ENCODE measurements around the gene IP6K3. TPM values are rescaled to one million over a fixed set of nuclear protein-coding genes. Genes with fewer than 3 reads are reported as not detected.

Gene IP6K3
- total and polyA plus RNA-seq, 2 experiments from 2014 or later: 0.14 to 0.16 TPM

DNA sequence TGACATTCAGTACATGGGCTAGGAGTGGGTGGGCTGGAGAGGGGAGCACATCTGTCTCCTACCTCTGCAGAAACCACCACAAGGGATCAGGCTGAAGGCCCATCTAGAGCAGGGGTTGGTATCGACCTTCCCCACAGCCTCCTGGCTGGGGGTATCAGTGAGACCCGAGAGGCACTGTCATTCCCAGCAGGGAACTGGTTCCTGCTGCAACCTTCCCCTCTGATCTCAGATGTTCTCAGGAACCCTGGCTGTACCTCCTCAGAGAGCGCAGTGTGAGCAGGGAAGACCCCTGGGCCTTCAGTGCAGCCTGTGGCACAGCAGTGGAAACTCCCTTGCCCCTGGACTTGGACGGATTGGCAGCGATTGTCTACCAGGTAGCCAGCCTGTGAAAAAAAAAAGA, 7.8 kb downstream of the IP6K3 start:
- Mint-ChIP-seq H3K27me3 (ENCODE audit: insufficient read depth, low read depth, poor library complexity) (peaks cover 7% of the 10 kb centered on the region), H3K9me3 (no peaks in the 10 kb centered on the region), H3K27ac (no peak overlapping the region), H3K36me3 (ENCODE audit: low read depth) (no peaks in the 10 kb centered on the region), H3K4me1 (peaks cover 8% of the 10 kb centered on the region; the same call in 2 of the 3 replicates), H3K4me3 (no peak overlapping the region)
- Histone ChIP-seq H4K20me1 (replicated peaks; ENCODE audit: insufficient read depth) (no peaks in the 10 kb centered on the region), H3K9me2 (ENCODE audit: insufficient read depth) (no peaks in the 10 kb centered on the region), H3K36me3 (ENCODE audit: insufficient read depth) (no peaks in the 10 kb centered on the region; the same call in 1 of the 2 replicates), H3K4me1 (ENCODE audit: insufficient read depth) (peaks cover 2% of the 10 kb centered on the region; the same call in 1 of the 2 replicates), H3K27me3 (ENCODE audit: insufficient read depth) (no peaks in the 10 kb centered on the region), H3K4me2 (no peak overlapping the region), H3K27ac (ENCODE audit: low read depth) (no peak overlapping the region), H2AFZ (no peak overlapping the region), H3K4me3 (no peak overlapping the region), H3K79me2 (replicated peaks; ENCODE audit: insufficient read depth) (no peaks in the 10 kb centered on the region), H3F3A (replicated peaks; ENCODE audit: low read depth) (no peaks in the 10 kb centered on the region)
- TF ChIP-seq POLR2AphosphoS5 (IDR thresholded peaks at IDR 0.05; ENCODE audit: low read depth) (no peak), EZH2phosphoT487 (IDR thresholded peaks at IDR 0.05; ENCODE audit: unreplicated experiment) (no peak), ZNF331 (CRISPR knock-in tag; IDR thresholded peaks at IDR 0.05; ENCODE audit: low read depth) (no peak)
- ATAC-seq (no peak), DNase-seq (ENCODE audit: low spot score) (no peak)

DNA sequence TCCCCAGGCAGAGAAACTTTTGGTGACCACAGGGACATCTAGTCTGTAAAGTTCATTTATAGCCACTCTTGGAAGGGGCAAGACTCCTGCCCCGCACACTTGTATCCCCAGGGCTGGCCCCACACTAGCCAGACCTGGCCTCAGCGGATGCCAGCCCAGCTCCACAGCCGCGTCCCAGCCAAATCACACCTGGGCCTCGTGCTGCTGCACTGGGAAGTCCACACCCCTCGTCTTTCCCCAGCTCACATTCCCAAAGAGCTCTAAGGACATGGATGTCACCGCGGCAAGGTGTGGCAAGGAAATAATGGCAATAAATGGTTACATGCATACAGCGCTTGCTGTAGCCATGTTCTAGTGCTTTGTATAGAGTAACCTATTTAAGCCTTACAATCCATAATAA, 8.6 kb downstream of the IP6K3 start:
- Histone ChIP-seq H3K27me3 (ENCODE audit: insufficient read depth) (no peaks in the 10 kb centered on the region), H3K4me1 (ENCODE audit: insufficient read depth) (no peaks in the 10 kb centered on the region; the same call in 1 of the 2 replicates), H3K4me3 (no peak overlapping the region), H3K4me2 (no peak overlapping the region), H3K36me3 (ENCODE audit: insufficient read depth) (no peaks in the 10 kb centered on the region; the same call in 1 of the 2 replicates), H3K27ac (ENCODE audit: low read depth) (no peak overlapping the region), H3K9me2 (ENCODE audit: insufficient read depth) (no peaks in the 10 kb centered on the region), H4K20me1 (replicated peaks; ENCODE audit: insufficient read depth) (no peaks in the 10 kb centered on the region), H3K79me2 (replicated peaks; ENCODE audit: insufficient read depth) (no peaks in the 10 kb centered on the region), H3F3A (replicated peaks; ENCODE audit: low read depth) (no peaks in the 10 kb centered on the region), H2AFZ (no peak overlapping the region)
- Mint-ChIP-seq H3K27me3 (ENCODE audit: insufficient read depth, low read depth, poor library complexity) (peaks cover 7% of the 10 kb centered on the region), H3K27ac (no peak overlapping the region), H3K9me3 (no peaks in the 10 kb centered on the region), H3K4me3 (no peak overlapping the region), H3K4me1 (peaks cover 7% of the 10 kb centered on the region; the same call in 2 of the 3 replicates), H3K36me3 (ENCODE audit: low read depth) (no peaks in the 10 kb centered on the region)
- no peak for DNase-seq (ENCODE audit: low spot score)
- ATAC-seq: no peak
- no peak for TF ChIP-seq CREB1 (CRISPR knock-in tag; IDR thresholded peaks at IDR 0.05; ENCODE audit: low read depth)
- TF ChIP-seq, protein P1, sequence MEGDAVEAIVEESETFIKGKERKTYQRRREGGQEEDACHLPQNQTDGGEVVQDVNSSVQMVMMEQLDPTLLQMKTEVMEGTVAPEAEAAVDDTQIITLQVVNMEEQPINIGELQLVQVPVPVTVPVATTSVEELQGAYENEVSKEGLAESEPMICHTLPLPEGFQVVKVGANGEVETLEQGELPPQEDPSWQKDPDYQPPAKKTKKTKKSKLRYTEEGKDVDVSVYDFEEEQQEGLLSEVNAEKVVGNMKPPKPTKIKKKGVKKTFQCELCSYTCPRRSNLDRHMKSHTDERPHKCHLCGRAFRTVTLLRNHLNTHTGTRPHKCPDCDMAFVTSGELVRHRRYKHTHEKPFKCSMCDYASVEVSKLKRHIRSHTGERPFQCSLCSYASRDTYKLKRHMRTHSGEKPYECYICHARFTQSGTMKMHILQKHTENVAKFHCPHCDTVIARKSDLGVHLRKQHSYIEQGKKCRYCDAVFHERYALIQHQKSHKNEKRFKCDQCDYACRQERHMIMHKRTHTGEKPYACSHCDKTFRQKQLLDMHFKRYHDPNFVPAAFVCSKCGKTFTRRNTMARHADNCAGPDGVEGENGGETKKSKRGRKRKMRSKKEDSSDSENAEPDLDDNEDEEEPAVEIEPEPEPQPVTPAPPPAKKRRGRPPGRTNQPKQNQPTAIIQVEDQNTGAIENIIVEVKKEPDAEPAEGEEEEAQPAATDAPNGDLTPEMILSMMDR (conservative IDR thresholded peaks at IDR 0.05; ENCODE audit: low read depth in 2 of 2): no peak
- TF ChIP-seq, protein P2, sequence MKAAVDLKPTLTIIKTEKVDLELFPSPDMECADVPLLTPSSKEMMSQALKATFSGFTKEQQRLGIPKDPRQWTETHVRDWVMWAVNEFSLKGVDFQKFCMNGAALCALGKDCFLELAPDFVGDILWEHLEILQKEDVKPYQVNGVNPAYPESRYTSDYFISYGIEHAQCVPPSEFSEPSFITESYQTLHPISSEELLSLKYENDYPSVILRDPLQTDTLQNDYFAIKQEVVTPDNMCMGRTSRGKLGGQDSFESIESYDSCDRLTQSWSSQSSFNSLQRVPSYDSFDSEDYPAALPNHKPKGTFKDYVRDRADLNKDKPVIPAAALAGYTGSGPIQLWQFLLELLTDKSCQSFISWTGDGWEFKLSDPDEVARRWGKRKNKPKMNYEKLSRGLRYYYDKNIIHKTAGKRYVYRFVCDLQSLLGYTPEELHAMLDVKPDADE (IDR thresholded peaks at IDR 0.05): no peak
- TF ChIP-seq ZNF114 (CRISPR knock-in tag; IDR thresholded peaks at IDR 0.05): no peak
- TF ChIP-seq EZH2phosphoT487 (IDR thresholded peaks at IDR 0.05; ENCODE audit: unreplicated experiment): no peak
- no peak for TF ChIP-seq ZNF331 (CRISPR knock-in tag; IDR thresholded peaks at IDR 0.05; ENCODE audit: low read depth)
- TF ChIP-seq, protein P3, sequence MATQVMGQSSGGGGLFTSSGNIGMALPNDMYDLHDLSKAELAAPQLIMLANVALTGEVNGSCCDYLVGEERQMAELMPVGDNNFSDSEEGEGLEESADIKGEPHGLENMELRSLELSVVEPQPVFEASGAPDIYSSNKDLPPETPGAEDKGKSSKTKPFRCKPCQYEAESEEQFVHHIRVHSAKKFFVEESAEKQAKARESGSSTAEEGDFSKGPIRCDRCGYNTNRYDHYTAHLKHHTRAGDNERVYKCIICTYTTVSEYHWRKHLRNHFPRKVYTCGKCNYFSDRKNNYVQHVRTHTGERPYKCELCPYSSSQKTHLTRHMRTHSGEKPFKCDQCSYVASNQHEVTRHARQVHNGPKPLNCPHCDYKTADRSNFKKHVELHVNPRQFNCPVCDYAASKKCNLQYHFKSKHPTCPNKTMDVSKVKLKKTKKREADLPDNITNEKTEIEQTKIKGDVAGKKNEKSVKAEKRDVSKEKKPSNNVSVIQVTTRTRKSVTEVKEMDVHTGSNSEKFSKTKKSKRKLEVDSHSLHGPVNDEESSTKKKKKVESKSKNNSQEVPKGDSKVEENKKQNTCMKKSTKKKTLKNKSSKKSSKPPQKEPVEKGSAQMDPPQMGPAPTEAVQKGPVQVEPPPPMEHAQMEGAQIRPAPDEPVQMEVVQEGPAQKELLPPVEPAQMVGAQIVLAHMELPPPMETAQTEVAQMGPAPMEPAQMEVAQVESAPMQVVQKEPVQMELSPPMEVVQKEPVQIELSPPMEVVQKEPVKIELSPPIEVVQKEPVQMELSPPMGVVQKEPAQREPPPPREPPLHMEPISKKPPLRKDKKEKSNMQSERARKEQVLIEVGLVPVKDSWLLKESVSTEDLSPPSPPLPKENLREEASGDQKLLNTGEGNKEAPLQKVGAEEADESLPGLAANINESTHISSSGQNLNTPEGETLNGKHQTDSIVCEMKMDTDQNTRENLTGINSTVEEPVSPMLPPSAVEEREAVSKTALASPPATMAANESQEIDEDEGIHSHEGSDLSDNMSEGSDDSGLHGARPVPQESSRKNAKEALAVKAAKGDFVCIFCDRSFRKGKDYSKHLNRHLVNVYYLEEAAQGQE (IDR thresholded peaks at IDR 0.05; ENCODE audit: unreplicated experiment): no peak
- no peak for TF ChIP-seq EZH2 (IDR thresholded peaks at IDR 0.05; ENCODE audit: low read depth, unreplicated experiment)
- no peak for TF ChIP-seq POLR2AphosphoS5 (IDR thresholded peaks at IDR 0.05; ENCODE audit: low read depth)

All from GM23338 (cell line).